Mucosa of descending colon (tissue), 3 donors: Measurements from ENCODE around the gene PGA5. TPM values are rescaled to one million over a fixed set of nuclear protein-coding genes. Genes with fewer than 3 reads are reported as not detected.

Experiments used
- ATAC-seq: fragments of 200-7000 bp; cut with Tn5 transposase; one replicate; pipeline ENCODE4 v1.9.1; 2020; ENCODE audit warnings: mild to moderate bottlenecking, moderate library complexity
- DNase-seq, 3 donors: peaks; one replicate each; pipeline ENCODE4 v3.0.0-alpha.2; 2020
- H3K36me3 ChIP-seq: fragments of 200-600 bp; one replicate; pipeline ENCODE4 v1.8.0; 2021; ENCODE audit warnings: low read depth, mild to moderate bottlenecking
- H3K4me1 ChIP-seq: fragments of 200-600 bp; one replicate; pipeline ENCODE4 v1.8.0; 2021; ENCODE audit warnings: low read depth, mild to moderate bottlenecking
- H3K4me3 ChIP-seq: fragments of 200-600 bp; one replicate; pipeline ENCODE4 v1.8.0; 2021; ENCODE audit warnings: mild to moderate bottlenecking
- H3K9me3 ChIP-seq: fragments of 200-600 bp; one replicate; pipeline ENCODE4 v1.8.0; 2021; ENCODE audit warnings: mild to moderate bottlenecking
- CTCF ChIP-seq: fragments of 200-600 bp; IDR thresholded peaks from one replicate; pipeline ENCODE4 v1.8.0; 2022; ENCODE audit warnings: antibody characterized with exemption, mild to moderate bottlenecking
- intact Hi-C, 2 donors: fragments of 100-400 bp; cut with DNase I in 1 of 2; cut with micrococcal nuclease in 1 of 2; formaldehyde crosslinking; loops; one replicate each; pipeline versions ENCODE4 v1.11.0 to v1.11.1; 2022; cut with DNase I, micrococcal nuclease
- total RNA-seq, 3 donors: library from RNA; stranded (reverse); fragmentation: NEBNext Ultra II Directional in 2 of 3; extraction: Animal tissue kit (Norgen Biotek cat#: 25700) in 2 of 3; gene quantifications; one replicate each; pipeline versions ENCODE4 v1.2.1 to v1.2.4, GENCODE V29; 2021 to 2023
- donor health status: DM: no; HTN: no; CAD: no; lungs with moderate emphysema.
- donor health status: DM: no; HTN: no; CAD: no.
- donor health status: DM: no; HTN: yes; CAD: no.

The PGA5 gene
- total RNA-seq, 3 donors from 2014 or later, result 0.41 to 0.75 TPM; not detected in 1

GRCh38 chr11:61268588-61269250, 27.7 kb downstream of the PGA5 start:
- intact Hi-C loops, result no loop called here
- no peak for ATAC-seq
- no peak for TF ChIP-seq CTCF

GRCh38 chr11:61270354-61271076, 29.5 kb downstream of the PGA5 start:
- intact Hi-C loops, result no loop called here
- H3K4me1 ChIP-seq, result no peaks in the 10 kb centered on the region
- DNase-seq, result no peak
- H3K36me3 ChIP-seq, result no peaks in the 10 kb centered on the region
- H3K9me3 ChIP-seq, result no peaks in the 10 kb centered on the region
- ATAC-seq, result no peak
- H3K4me3 ChIP-seq, result no peak overlapping the region
- no peak for TF ChIP-seq CTCF

More at GRCh38 chr11:61268588-61269250, 27.7 kb downstream of the PGA5 start:
- Histone ChIP-seq H3K4me1 (no peaks in the 10 kb centered on the region), H3K4me3 (no peak overlapping the region), H3K9me3 (no peaks in the 10 kb centered on the region), H3K36me3 (no peaks in the 10 kb centered on the region)
- no peak for DNase-seq

GRCh38 chr11:61272731-61273130, 31.8 kb downstream of the PGA5 start:
- H3K36me3 ChIP-seq, result no peaks in the 10 kb centered on the region
- TF ChIP-seq CTCF, result no peak
- ATAC-seq (no peak), DNase-seq (no peak)
- no peaks in the 10 kb centered on the region for H3K9me3 ChIP-seq
- H3K4me3 ChIP-seq, result no peak overlapping the region
- intact Hi-C loops, result no loop called here
- no peaks in the 10 kb centered on the region for H3K4me1 ChIP-seq

GRCh38 chr11:61273178-61274078, 32.5 kb downstream of the PGA5 start:
- Histone ChIP-seq H3K36me3 (no peaks in the 10 kb centered on the region), H3K4me1 (no peaks in the 10 kb centered on the region), H3K9me3 (no peaks in the 10 kb centered on the region), H3K4me3 (no peak overlapping the region)
- intact Hi-C loops, result no loop called here
- no peak for TF ChIP-seq CTCF
- peak in 2 of 3 donors; percentile 39 to 49 for DNase-seq
- ATAC-seq, result peak; percentile 83

- intact Hi-C loops, result no loop called here
- H3K4me3 ChIP-seq, result no peak overlapping the region
- no peaks in the 10 kb centered on the region for H3K9me3 ChIP-seq
- no peak for DNase-seq
- TF ChIP-seq CTCF, result no peak
- no peaks in the 10 kb centered on the region for H3K4me1 ChIP-seq
- H3K36me3 ChIP-seq, result no peaks in the 10 kb centered on the region
- ATAC-seq, result no peak
Observed at GRCh38 chr11:61274084-61274483, 33.1 kb downstream of the PGA5 start.
